GM12878 (cell line): Measurements from ENCODE around the gene YWHAG. TPM values are rescaled to one million over a fixed set of nuclear protein-coding genes. Genes with fewer than 3 reads are reported as not detected.

ENCODE experiments used
- ATAC-seq: fragments of 200-7000 bp; cut with Tn5 transposase; 3 replicates; pipeline ENCODE4 v1.9.1; 2020; ENCODE audit warnings: mild to moderate bottlenecking, moderate library complexity
- BruUV-seq: library from RNA; stranded (reverse); fragments of 400-500 nt; replicated peaks from 2 replicates; lab custom pipeline; 2021; lab: Mats Ljungman, UMichigan
- CTCF ChIA-PET: fragments of 300-600 bp; sonication (Branson Sonifier 250); formaldehyde crosslinking; extraction: SDS; loops from one replicate; lab custom pipeline; 2021; ENCODE audit warnings: inconsistent platforms; lab: Yijun Ruan, JAX
- POLR2A ChIA-PET: fragments of 350-600 bp; formaldehyde crosslinking; extraction: SDS; loops from one replicate; lab custom pipeline; 2021; ENCODE audit warnings: inconsistent platforms; lab: Charles Lee
- RAD21 ChIA-PET: fragments of 300-600 bp; sonication (Branson Sonifier 250); formaldehyde crosslinking; loops from one replicate; lab custom pipeline; 2023; ENCODE audit warnings: antibody characterized with exemption; ENCODE audit not compliant: unreplicated experiment; lab: Charles Lee
- SMC1A ChIA-PET: fragments of 300-600 bp; sonication (Branson Sonifier 250); formaldehyde crosslinking; loops from one replicate; lab custom pipeline; 2023; ENCODE audit not compliant: unreplicated experiment, uncharacterized antibody; lab: Charles Lee
- DNase-seq: peaks from one replicate; pipeline ENCODE4 v3.0.0-alpha.2; 2011; ENCODE audit warnings: low read depth, low spot score
- FAIRE-seq: peaks from 3 replicates; lab custom pipeline; 2011; peaks lifted over from hg19 to GRCh38; lab: Jason Lieb, UNC
- H2AFZ ChIP-seq: 2 replicates; pipeline ENCODE4 v1.6.0; 2011; ENCODE audit warnings: low read depth, low read length, control low read depth; ENCODE audit not compliant: control insufficient read depth
- H3K27ac ChIP-seq: 2 replicates; pipeline ENCODE4 v1.5.1; 2011; ENCODE audit warnings: control low read depth; ENCODE audit not compliant: control insufficient read depth, insufficient read depth
- H3K27me3 ChIP-seq, 2 experiments: replicated peaks in 1 of 2; 2 replicates each; pipeline versions ENCODE4 v1.6.0 to v1.6.1; 2011; ENCODE audit warnings: low read length in 1 of 2; ENCODE audit not compliant: control insufficient read depth in 2 of 2, insufficient read depth in 2 of 2
- H3K36me3 ChIP-seq, 2 experiments: 2 replicates each; pipeline ENCODE4 v1.5.1; 2011; ENCODE audit warnings: low read length in 1 of 2; ENCODE audit not compliant: control insufficient read depth in 2 of 2, insufficient read depth in 2 of 2
- H3K4me1 ChIP-seq: 2 replicates; pipeline ENCODE4 v1.6.1; 2011; ENCODE audit warnings: mild to moderate bottlenecking, low read length, moderate library complexity, mixed read lengths; ENCODE audit not compliant: control insufficient read depth, insufficient read depth
- H3K4me2 ChIP-seq: 2 replicates; pipeline ENCODE4 v1.6.0; 2011; ENCODE audit warnings: control low read depth; ENCODE audit not compliant: control insufficient read depth, insufficient read depth
- H3K4me3 ChIP-seq: fragments of 200-600 bp; sonication (generic); 2 replicates; pipeline ENCODE4 v1.5.1; 2016
- H3K79me2 ChIP-seq: 2 replicates; pipeline ENCODE4 v1.6.0; 2011; ENCODE audit warnings: low read length; ENCODE audit not compliant: control insufficient read depth, insufficient read depth
- H3K9ac ChIP-seq: 2 replicates; pipeline ENCODE4 v1.8.0; 2011; ENCODE audit warnings: low read length, control low read depth, mixed read lengths; ENCODE audit not compliant: control insufficient read depth, insufficient read depth
- H3K9me3 ChIP-seq: replicated peaks from 3 replicates; pipeline ENCODE4 v1.5.1; 2011; ENCODE audit warnings: mild to moderate bottlenecking, low read length; ENCODE audit not compliant: control insufficient read depth, insufficient read depth
- H4K20me1 ChIP-seq: 2 replicates; pipeline ENCODE4 v1.6.0; 2011; ENCODE audit not compliant: control insufficient read depth, insufficient read depth
- CBX5 ChIP-seq: sonication (generic); IDR thresholded peaks from 2 replicates; pipeline ENCODE4 v1.6.1; 2016; ENCODE audit warnings: low read depth, moderate library complexity, mild to moderate bottlenecking, inconsistent platforms
- CHD2 ChIP-seq: IDR thresholded peaks from 2 replicates; pipeline ENCODE4 v1.6.1; 2011; ENCODE audit warnings: low read depth, low read length, improper control_type of control experiment, borderline replicate concordance
- MEF2A ChIP-seq: IDR thresholded peaks from 2 replicates; pipeline ENCODE4 v1.6.1; 2011; ENCODE audit warnings: low read depth, mild to moderate bottlenecking, low read length, moderate library complexity; ENCODE audit not compliant: insufficient read depth
- MEF2B ChIP-seq: fragments of 450-650 bp; IDR thresholded peaks from 2 replicates; pipeline ENCODE4 v1.6.1; 2018; ENCODE audit warnings: mild to moderate bottlenecking, moderate library complexity; ENCODE audit not compliant: partially characterized antibody, poor library complexity, severe bottlenecking
- RB1 ChIP-seq: fragments of 450-650 bp; formaldehyde crosslinking; IDR thresholded peaks from 2 replicates; pipeline ENCODE4 v1.6.1; 2017; ENCODE audit warnings: mild to moderate bottlenecking, borderline replicate concordance
- WGBS: methylation state at CpG from one replicate; pipeline ENCODE4 v1.1.6; 2016; ENCODE audit warnings: low lambda C conversion rate; ENCODE audit not compliant: insufficient replicate concordance, insufficient coverage; ENCODE audit errors: missing lambda C conversion rate; 5-methylcytosine and 5-hydroxymethylcytosine counted together
- in situ Hi-C: fragments of 300-500 bp; cut with MboI; formaldehyde crosslinking; loops from 9 replicates; pipeline ENCODE4 v1.14.3; 2018; ENCODE audit warnings: mixed read lengths
- intact Hi-C: fragments of 100-400 bp; cut with micrococcal nuclease; formaldehyde crosslinking; loops from one replicate; pipeline ENCODE4 v1.14.2; 2022; ENCODE audit not compliant: unreplicated experiment
- polyA plus RNA-seq, 11 experiments: library from polyadenylated mRNA; depleted of rRNA in 4 of 11; unstranded in 6 of 11; stranded (reverse) in 5 of 11; fragments of >200 nt; fragmentation: Nextera tagmentation in 4 of 11; fragmentation: Illumina TruSeq in 1 of 11; extraction: Ambion mirVana in 4 of 11; extraction: Trizol in 1 of 11; gene quantifications; 1 replicate in 1 of 11; 2 replicates in 10 of 11; pipeline versions ENCODE4 v1.2.1 to v1.2.3, GENCODE V29; 2011 to 2016; ENCODE audit warnings: inconsistent platforms in 2 of 11, missing spikeins in 2 of 11, low read depth in 1 of 11
- total RNA-seq, 4 experiments: library from RNA; depleted of rRNA in 3 of 4; stranded (reverse); fragments of >200 nt in 3 of 4; fragmentation: Illumina TruSeq in 1 of 4; extraction: Trizol in 1 of 4; gene quantifications; 2 replicates each; pipeline versions ENCODE4 v1.2.1 to v1.2.3, GENCODE V29; 2013 to 2021
- TF ChIP-seq, protein P1 (sequence below): fragments of 450-650 bp; formaldehyde crosslinking; IDR thresholded peaks from 2 replicates; pipeline ENCODE4 v1.4.0; 2022; ENCODE audit warnings: mild to moderate bottlenecking, moderate library complexity
- TF ChIP-seq, protein P2 (sequence below): fragments of 450-650 bp; IDR thresholded peaks from 2 replicates; pipeline ENCODE4 v1.6.1; 2017; ENCODE audit warnings: mild to moderate bottlenecking, moderate library complexity
- TF ChIP-seq, protein P3 (sequence below): fragments of 450-650 bp; IDR thresholded peaks from 2 replicates; pipeline ENCODE4 v1.6.1; 2014; ENCODE audit warnings: mild to moderate bottlenecking

Gene YWHAG
- total and polyA plus RNA-seq, 10 of the 15 experiments (the other 5 are each of a cell fraction or from before 2014, with no cell fraction given), result 20.2 to 157 (median 41.3) TPM

DNA sequence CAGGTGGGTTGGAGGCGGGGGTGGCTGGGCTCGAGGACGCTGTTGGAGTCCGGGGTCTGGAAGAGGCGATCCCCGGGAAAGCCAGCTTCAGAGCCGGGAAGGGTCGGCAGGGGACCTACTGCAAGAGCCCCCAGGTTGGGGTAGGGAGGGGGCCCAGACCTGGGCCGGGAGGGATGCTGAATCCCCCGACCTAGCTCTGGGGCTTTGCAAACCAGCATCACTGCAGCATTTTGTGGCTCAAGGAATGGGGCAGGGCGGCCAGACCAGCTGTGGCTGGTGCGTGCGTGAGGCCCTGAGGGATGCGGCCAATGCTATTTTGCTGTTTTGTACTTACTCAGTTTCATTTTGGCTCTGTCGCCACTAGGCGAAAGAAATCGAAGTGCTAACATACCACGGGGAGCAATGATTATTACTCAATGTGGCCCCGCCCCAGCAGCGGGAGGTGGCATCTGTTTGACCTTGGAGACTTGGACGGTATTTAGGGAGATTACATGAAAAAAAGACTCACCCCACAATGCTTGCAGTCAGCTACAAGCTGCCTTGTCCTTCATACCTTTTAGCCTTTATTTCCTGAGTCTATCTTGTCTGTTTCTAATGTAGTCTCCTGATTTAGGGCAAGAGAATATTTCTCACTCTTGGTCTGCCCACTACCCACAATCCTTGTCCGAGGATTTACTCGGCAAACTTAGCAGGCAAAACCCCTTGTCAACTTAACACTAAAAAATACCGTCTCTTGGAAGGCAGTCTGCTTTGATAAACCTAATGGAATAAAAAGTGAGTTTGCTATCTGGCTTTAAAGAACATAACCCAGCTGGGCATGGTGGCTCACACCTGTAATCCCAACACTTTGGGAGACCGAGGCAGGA, 40.1 kb downstream of the YWHAG start (continued):
- TF ChIP-seq MEF2B (peak; percentile 52), CBX5 (no peak)
- TF ChIP-seq, protein P1, sequence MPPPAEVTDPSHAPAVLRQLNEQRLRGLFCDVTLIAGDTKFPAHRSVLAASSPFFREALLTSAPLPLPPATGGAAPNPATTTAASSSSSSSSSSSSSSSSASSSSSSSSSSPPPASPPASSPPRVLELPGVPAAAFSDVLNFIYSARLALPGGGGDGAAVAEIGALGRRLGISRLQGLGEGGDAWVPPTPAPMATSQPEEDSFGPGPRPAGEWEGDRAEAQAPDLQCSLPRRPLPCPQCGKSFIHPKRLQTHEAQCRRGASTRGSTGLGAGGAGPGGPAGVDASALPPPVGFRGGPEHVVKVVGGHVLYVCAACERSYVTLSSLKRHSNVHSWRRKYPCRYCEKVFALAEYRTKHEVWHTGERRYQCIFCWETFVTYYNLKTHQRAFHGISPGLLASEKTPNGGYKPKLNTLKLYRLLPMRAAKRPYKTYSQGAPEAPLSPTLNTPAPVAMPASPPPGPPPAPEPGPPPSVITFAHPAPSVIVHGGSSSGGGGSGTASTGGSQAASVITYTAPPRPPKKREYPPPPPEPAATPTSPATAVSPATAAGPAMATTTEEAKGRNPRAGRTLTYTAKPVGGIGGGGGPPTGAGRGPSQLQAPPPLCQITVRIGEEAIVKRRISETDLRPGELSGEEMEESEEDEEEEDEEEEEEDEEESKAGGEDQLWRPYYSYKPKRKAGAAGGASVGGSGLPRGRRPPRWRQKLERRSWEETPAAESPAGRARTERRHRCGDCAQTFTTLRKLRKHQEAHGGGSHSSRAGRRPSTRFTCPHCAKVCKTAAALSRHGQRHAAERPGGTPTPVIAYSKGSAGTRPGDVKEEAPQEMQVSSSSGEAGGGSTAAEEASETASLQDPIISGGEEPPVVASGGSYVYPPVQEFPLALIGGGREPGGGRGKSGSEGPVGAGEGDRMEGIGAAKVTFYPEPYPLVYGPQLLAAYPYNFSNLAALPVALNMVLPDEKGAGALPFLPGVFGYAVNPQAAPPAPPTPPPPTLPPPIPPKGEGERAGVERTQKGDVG (CRISPR knock-in tag), result no peak

DNA sequence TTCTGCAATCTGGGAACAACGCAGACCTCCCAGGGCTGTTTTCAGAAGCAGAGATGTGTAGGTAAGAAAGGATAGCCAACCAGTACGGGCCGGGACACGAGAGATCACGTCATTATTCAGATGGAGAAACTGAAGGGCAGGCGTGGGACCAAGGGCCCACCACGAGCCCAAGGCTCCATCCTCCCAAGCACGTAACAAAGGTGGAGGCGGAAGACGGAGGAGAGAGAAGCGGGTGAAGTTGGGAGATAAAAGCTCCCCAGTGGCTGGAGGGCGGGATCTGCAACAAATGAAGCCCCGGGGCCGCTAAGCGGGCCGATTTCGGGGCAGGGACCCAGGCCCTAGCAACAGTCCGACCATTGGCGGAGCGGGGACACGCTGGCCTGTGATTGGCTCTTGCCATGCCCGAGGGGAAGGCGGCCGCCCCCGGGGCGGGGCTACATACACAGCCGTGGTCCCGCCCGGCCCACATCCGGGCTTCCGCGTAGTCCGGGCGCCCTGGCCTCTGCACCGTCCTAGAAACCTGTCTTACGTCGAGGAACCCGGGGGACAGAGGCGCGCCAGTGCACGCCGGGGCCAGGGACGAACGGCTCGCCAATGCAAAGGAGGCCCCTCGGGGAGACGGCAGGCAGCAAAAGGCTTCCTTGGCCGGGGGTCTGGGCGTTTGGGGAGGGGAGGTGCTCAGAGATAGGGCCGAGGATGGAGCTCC, 40.9 kb downstream of the YWHAG start:
- in situ Hi-C loops, result no loop called here
- TF ChIP-seq RB1, result peak; percentile 67
- no peak for TF ChIP-seq MEF2B
- TF ChIP-seq, protein P2, sequence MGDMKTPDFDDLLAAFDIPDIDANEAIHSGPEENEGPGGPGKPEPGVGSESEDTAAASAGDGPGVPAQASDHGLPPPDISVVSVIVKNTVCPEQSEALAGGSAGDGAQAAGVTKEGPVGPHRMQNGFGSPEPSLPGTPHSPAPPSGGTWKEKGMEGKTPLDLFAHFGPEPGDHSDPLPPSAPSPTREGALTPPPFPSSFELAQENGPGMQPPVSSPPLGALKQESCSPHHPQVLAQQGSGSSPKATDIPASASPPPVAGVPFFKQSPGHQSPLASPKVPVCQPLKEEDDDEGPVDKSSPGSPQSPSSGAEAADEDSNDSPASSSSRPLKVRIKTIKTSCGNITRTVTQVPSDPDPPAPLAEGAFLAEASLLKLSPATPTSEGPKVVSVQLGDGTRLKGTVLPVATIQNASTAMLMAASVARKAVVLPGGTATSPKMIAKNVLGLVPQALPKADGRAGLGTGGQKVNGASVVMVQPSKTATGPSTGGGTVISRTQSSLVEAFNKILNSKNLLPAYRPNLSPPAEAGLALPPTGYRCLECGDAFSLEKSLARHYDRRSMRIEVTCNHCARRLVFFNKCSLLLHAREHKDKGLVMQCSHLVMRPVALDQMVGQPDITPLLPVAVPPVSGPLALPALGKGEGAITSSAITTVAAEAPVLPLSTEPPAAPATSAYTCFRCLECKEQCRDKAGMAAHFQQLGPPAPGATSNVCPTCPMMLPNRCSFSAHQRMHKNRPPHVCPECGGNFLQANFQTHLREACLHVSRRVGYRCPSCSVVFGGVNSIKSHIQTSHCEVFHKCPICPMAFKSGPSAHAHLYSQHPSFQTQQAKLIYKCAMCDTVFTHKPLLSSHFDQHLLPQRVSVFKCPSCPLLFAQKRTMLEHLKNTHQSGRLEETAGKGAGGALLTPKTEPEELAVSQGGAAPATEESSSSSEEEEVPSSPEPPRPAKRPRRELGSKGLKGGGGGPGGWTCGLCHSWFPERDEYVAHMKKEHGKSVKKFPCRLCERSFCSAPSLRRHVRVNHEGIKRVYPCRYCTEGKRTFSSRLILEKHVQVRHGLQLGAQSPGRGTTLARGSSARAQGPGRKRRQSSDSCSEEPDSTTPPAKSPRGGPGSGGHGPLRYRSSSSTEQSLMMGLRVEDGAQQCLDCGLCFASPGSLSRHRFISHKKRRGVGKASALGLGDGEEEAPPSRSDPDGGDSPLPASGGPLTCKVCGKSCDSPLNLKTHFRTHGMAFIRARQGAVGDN, result no peak
- TF ChIP-seq MEF2A, result no peak
- TF ChIP-seq CHD2, result peak; percentile 84
- TF ChIP-seq, protein P3, sequence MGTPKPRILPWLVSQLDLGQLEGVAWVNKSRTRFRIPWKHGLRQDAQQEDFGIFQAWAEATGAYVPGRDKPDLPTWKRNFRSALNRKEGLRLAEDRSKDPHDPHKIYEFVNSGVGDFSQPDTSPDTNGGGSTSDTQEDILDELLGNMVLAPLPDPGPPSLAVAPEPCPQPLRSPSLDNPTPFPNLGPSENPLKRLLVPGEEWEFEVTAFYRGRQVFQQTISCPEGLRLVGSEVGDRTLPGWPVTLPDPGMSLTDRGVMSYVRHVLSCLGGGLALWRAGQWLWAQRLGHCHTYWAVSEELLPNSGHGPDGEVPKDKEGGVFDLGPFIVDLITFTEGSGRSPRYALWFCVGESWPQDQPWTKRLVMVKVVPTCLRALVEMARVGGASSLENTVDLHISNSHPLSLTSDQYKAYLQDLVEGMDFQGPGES, result peak; percentile 81; the same call in 1 of the 2 replicates

More for the DNA sequence above, 40.9 kb downstream of the YWHAG start:
- ChIA-PET RAD21 (interaction anchor here (0.9 to 9.3 kb wide), 8 partner anchors 15 to 141 kb away, joined by 3 to 86 read pairs (median 4); partner anchors contain the start of genes HSPB1 and YWHAG), SMC1A (interaction anchor here (1.2 to 4.9 kb wide), 8 partner anchors 9 to 139 kb away, joined by 4 to 29 read pairs (median 6); partner anchors contain the start of gene YWHAG), CTCF (interaction anchor here (0.6 to 11.0 kb wide), 7 partner anchors 18 to 1244 kb away, joined by 3 to 229 read pairs (median 6); partner anchors contain the start of gene YWHAG), POLR2A (interaction anchor here (0.5 to 5.4 kb wide), 12 partner anchors 9 to 270 kb away, joined by 3 to 67 read pairs (median 4); partner anchors contain the start of genes HSPB1, MDH2, STYXL1 and YWHAG)
- peak; percentile 95 for ATAC-seq
- Histone ChIP-seq H3K36me3 (peaks cover 0 to 4% of the 10 kb centered on the region in 2 experiments; a peak in 1 of 4 replicates), H3K4me2 (peak overlapping the region; percentile 91), H3K79me2 (peaks cover 5% of the 10 kb centered on the region), H3K9me3 (no peaks in the 10 kb centered on the region), H2AFZ (peak overlapping the region; percentile 81), H4K20me1 (peaks cover 2% of the 10 kb centered on the region; the same call in 1 of the 2 replicates), H3K4me3 (peak overlapping the region; percentile 81), H3K9ac (peak overlapping the region; percentile 88), H3K4me1 (peaks cover 14% of the 10 kb centered on the region), H3K27ac (peak overlapping the region; percentile 91), H3K27me3 (no peaks in the 10 kb centered on the region)
- intact Hi-C loops, result loop anchor here (1.0 to 2.0 kb wide), 2 partner anchors 41 to 75 kb away; no protein-coding TSS in a partner anchor
- WGBS, result under 1% methylated on average over 44 of the region's 50 CpGs
- peak; percentile 64 for FAIRE-seq
- DNase-seq, result peak; percentile 86
- BruUV-seq, result no TSS peak
